HK-2 (cell line): ENCODE data around the gene BRDT.
A peak's percentile ranks its signal among the peaks of the same experiment; 100 is the strongest.
"Not testable (repeated sequence)": the region's sequence is repeated elsewhere in the genome, so short reads cannot be mapped to it uniquely, and the experiment has no call there.

Experiments used
- DNase-seq: peaks from one replicate; pipeline ENCODE4 v3.0.0-alpha.2; 2018; ENCODE audit not compliant: unreplicated experiment

The BRDT gene

GRCh38 chr1:91981996-91982609, 32.9 kb downstream of the BRDT start:
- no peak for DNase-seq

- DNase-seq: no peak
These were observed 44.1 kb downstream of the BRDT start for GRCh38 chr1:91993256-91993655.

GRCh38 chr1:91997607-91998195, 48.5 kb downstream of the BRDT start:
- no peak for DNase-seq

- DNase-seq: no peak
These were observed 54.9 kb downstream of the BRDT start for GRCh38 chr1:92004129-92004528.

GRCh38 chr1:92013923-92014322, 64.7 kb downstream of the BRDT start:
- DNase-seq: no peak

GRCh38 chr1:92016720-92017316, 67.6 kb downstream of the BRDT start:
- no peak for DNase-seq

- DNase-seq: no peak
These were observed 68.5 kb downstream of the BRDT start for GRCh38 chr1:92017656-92018055.

- not testable (repeated sequence) for DNase-seq
These were observed 76.8 kb downstream of the BRDT start for GRCh38 chr1:92026042-92026441.

GRCh38 chr1:92026806-92027205, 77.6 kb downstream of the BRDT start:
- no peak for DNase-seq

GRCh38 chr1:92029241-92029922, 80.2 kb downstream of the BRDT start:
- no peak for DNase-seq

- DNase-seq: peak; percentile 44
These were observed 81.5 kb downstream of the BRDT start for GRCh38 chr1:92030656-92031107.

GRCh38 chr1:92031281-92032110, 82.3 kb downstream of the BRDT start:
- DNase-seq: no peak

GRCh38 chr1:92037400-92037799, 88.2 kb downstream of the BRDT start:
- peak; percentile 8 for DNase-seq

GRCh38 chr1:92038695-92039346, 89.6 kb downstream of the BRDT start:
- no peak for DNase-seq

GRCh38 chr1:92040971-92041370, 91.8 kb downstream of the BRDT start:
- DNase-seq: no peak

- no peak for DNase-seq
These were observed 94.4 kb downstream of the BRDT start for GRCh38 chr1:92043621-92044020.

- no peak for DNase-seq
These were observed 96.7 kb downstream of the BRDT start for GRCh38 chr1:92045766-92046495.

- no peak for DNase-seq
These were observed 102.7 kb downstream of the BRDT start for GRCh38 chr1:92051948-92052347.
